Measurements from ENCODE around the gene GPR108. TPM values are rescaled to one million over a fixed set of nuclear protein-coding genes. Genes with fewer than 3 reads are reported as not detected.
"Not testable (repeated sequence)": the region's sequence is repeated elsewhere in the genome, so short reads cannot be mapped to it uniquely, and the experiment has no call there.

GPR108 gene
- total RNA-seq, 1 donor from 2014 or later, result 87.7 TPM

DNA sequence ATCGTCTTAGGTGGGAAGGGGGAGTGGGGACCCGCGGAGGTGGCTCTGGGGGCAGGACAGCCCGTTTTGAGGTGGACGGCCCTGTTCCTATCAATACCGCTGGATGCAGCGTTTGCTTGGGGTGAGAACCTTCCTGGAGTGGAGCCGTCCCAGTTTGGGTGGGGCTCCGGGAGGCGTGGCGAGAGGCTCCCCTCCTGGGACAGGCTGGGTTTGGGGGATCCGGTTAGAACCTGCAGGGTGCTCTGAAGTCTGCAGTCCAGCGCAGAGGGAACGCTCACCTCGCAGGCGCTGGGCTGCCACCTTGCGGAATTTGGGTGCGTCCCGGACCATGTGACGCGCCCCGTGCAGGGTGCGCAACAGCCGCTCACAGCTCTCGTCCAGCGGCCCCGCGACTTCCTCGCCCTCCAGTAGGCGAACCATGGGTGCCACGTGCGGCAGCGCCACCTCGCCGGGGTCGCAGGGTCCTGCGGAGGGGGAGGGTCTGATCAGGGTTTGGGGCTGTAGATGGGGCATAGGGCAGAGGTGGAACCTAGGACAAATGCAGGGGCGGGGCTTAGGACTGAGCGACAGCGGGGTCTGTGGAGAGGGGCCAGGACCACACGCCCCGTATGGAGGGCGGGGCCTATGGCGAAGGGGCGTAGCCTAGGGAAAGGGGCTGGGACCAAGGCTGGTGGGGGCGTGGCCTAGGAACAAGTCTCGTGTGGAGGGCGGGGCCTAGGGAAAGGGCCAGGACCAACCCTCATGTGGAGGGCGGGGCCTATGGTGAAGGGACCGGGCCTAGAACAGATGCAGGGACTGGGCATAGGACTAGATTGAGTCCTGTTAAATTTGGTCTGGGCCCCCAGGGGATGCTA is 16.0 kb upstream of the GPR108 start:
- TF ChIP-seq, protein P1, sequence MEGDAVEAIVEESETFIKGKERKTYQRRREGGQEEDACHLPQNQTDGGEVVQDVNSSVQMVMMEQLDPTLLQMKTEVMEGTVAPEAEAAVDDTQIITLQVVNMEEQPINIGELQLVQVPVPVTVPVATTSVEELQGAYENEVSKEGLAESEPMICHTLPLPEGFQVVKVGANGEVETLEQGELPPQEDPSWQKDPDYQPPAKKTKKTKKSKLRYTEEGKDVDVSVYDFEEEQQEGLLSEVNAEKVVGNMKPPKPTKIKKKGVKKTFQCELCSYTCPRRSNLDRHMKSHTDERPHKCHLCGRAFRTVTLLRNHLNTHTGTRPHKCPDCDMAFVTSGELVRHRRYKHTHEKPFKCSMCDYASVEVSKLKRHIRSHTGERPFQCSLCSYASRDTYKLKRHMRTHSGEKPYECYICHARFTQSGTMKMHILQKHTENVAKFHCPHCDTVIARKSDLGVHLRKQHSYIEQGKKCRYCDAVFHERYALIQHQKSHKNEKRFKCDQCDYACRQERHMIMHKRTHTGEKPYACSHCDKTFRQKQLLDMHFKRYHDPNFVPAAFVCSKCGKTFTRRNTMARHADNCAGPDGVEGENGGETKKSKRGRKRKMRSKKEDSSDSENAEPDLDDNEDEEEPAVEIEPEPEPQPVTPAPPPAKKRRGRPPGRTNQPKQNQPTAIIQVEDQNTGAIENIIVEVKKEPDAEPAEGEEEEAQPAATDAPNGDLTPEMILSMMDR (IDR thresholded peaks at IDR 0.05; ENCODE audit: insufficient read depth, low read length, severe bottlenecking), result peak; percentile 35
- no peak overlapping the region for H3K4me3 ChIP-seq (ENCODE audit: low read depth, low read length)
- H3K27me3 ChIP-seq (ENCODE audit: control insufficient read depth, insufficient read depth, low read length), result no peaks in the 10 kb centered on the region
- H3K36me3 ChIP-seq (ENCODE audit: control insufficient read depth, insufficient read depth, low read length), result peaks cover 40% of the 10 kb centered on the region
- DNase-seq (ENCODE audit: low read depth) (peak; percentile 57), FAIRE-seq (no peak)

DNA sequence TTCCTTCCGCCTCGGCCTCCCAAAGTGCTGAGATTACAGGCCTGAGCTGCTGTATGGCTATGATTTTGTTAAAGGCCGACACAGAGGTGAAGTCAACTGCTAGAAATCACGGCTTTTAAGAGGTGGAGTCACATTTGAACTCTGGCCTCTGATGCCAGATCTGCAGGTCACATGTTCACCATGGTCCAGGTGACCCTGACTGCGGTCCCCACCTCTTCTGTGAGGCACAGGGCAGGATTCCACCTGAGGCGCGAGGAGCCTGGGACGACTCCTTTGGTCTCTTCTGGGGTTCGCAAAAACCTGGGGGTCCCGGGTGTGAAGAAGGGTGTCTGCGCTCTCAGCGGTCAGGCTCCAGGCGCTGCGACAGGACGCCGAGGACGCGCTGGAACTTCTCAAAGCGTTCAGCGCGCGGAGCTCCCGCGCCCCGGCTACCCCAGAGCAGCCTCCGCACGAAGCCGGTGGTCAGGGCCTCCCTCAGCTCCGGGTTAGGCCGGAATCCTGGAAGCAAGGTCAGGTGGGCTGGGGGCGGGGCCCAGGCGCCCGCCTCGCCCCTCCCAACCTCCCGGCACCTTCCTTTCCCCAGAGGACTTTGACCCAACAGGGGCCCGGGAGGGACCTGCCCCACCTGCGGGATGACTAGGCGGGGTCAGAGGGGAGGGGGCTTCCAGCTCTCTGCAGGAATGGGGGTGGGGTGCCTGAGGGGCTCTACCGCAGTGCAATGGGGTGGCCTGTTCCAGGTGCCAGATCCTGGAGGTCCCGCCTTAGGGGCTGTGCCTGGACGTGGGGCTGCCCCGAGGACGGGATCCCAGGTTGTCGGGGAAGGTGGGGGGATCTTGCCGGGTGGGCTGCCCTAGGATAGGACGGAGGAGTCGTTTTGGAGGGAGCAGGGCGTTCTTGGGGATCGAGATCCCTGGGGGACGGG is 15.1 kb upstream of the GPR108 start:
- no peak for FAIRE-seq
- no peak for DNase-seq (ENCODE audit: low read depth)
- Histone ChIP-seq H3K36me3 (ENCODE audit: control insufficient read depth, insufficient read depth, low read length) (peaks cover 41% of the 10 kb centered on the region), H3K4me3 (ENCODE audit: low read depth, low read length) (no peak overlapping the region), H3K27me3 (ENCODE audit: control insufficient read depth, insufficient read depth, low read length) (no peaks in the 10 kb centered on the region)
- TF ChIP-seq, protein P1 (IDR thresholded peaks at IDR 0.05; ENCODE audit: insufficient read depth, low read length, severe bottlenecking), result no peak

DNA sequence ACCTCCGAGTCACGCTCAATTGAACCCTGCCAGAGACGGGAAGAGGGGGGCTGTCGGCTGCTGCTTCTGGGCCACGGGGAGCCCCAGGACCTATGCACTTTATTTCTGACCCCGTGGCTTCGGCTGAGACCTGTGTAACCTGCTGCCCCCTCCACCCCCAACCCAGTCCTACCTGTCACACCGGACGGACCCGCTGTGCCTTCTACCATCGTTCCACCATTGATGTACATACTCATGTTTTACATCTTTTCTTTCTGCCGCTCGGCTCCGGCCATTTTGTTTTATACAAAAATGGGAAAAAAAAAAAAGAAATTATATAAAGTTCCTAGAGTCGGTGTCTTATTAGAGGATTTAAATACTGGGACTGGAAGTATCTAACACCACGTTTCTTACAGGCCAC is 13.8 kb upstream of the GPR108 start:
- DNase-seq (ENCODE audit: low read depth) (no peak), FAIRE-seq (no peak)
- Histone ChIP-seq H3K27me3 (ENCODE audit: control insufficient read depth, insufficient read depth, low read length) (no peaks in the 10 kb centered on the region), H3K4me3 (ENCODE audit: low read depth, low read length) (no peak overlapping the region), H3K36me3 (ENCODE audit: control insufficient read depth, insufficient read depth, low read length) (peaks cover 47% of the 10 kb centered on the region)
- TF ChIP-seq, protein P1 (IDR thresholded peaks at IDR 0.05; ENCODE audit: insufficient read depth, low read length, severe bottlenecking), result no peak

DNA sequence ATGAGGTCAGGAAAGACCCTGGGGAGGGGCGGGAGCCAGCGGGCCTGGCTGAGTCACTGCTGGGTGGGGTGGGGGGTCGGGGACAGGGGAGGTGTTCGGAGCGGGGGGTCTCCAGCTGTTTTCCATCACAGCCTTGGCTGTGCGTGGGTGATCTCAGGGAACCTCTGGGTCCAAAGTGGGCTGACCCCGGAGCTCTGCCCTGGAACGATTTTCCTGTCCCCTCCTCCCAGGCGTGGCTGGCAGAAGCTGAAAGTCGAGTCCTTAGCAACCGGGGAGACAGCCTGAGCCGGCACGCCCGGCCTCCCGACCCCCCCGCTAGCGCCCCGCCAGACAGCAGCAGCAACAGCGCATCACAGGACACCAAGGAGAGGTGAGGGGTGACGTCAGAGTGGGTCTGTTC is 12.7 kb upstream of the GPR108 start:
- H3K27me3 ChIP-seq (ENCODE audit: control insufficient read depth, insufficient read depth, low read length), result no peaks in the 10 kb centered on the region
- peaks cover 49% of the 10 kb centered on the region for H3K36me3 ChIP-seq (ENCODE audit: control insufficient read depth, insufficient read depth, low read length)
- FAIRE-seq, result no peak
- TF ChIP-seq, protein P1 (IDR thresholded peaks at IDR 0.05; ENCODE audit: insufficient read depth, low read length, severe bottlenecking), result no peak
- H3K4me3 ChIP-seq (ENCODE audit: low read depth, low read length), result no peak overlapping the region
- no peak for DNase-seq (ENCODE audit: low read depth)

DNA sequence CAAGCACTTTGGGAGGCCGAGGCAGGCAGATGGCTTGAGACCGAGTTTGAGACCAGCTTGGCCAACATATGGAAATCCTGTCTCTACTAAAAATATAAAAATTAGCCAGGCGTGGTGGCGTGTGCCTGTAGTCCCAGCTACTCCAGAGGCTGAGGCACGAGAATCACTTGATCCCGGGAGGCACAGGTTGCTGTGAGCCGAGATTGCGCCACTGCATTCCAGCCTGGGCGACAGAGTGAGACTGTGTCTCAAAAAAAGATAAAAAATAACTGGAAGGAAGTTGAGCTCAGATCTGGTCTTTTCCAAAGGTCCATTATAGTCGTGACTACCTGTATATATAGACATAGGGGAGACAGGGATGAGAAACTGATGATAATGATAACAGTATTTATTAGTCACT is 11.2 kb upstream of the GPR108 start:
- H3K4me3 ChIP-seq (ENCODE audit: low read depth, low read length); FAIRE-seq; H3K27me3 ChIP-seq (ENCODE audit: control insufficient read depth, insufficient read depth, low read length); DNase-seq (ENCODE audit: low read depth): not testable (repeated sequence)
- H3K36me3 ChIP-seq (ENCODE audit: control insufficient read depth, insufficient read depth, low read length), result peaks cover 48% of the 10 kb centered on the region

DNA sequence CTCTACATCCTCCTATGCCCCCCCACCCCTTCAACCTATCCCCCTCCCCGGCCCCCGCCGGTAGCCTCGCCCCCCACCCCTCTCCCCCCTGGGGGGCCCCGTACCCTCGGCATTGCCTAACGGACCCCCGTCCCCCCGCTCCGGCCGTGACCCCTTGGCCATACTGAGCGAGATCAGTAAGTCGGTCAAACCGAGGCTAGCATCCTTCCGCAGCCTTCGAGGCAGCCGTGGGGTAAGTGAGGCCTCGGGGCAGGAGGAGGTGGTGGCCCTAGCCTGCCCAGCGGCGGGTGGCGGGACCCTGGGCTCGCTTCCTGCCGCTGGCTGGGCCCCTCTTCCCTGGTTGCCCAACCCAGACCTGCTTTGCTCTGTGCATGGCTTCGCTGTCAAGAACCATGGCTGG is 8.6 kb upstream of the GPR108 start:
- TF ChIP-seq, protein P1 (IDR thresholded peaks at IDR 0.05; ENCODE audit: insufficient read depth, low read length, severe bottlenecking), result no peak
- H3K4me3 ChIP-seq (ENCODE audit: low read depth, low read length), result no peak overlapping the region
- no peaks in the 10 kb centered on the region for H3K27me3 ChIP-seq (ENCODE audit: control insufficient read depth, insufficient read depth, low read length)
- peaks cover 45% of the 10 kb centered on the region for H3K36me3 ChIP-seq (ENCODE audit: control insufficient read depth, insufficient read depth, low read length)
- FAIRE-seq (no peak), DNase-seq (ENCODE audit: low read depth) (no peak)
